B cell (primary cell): ENCODE measurements around the gene STX2.

Experiments used
- CTCF ChIP-seq: fragments of 200-600 bp; IDR thresholded peaks from one replicate; pipeline ENCODE4 v1.8.0; 2022; ENCODE audit warnings: antibody characterized with exemption, mild to moderate bottlenecking
- EZH2 ChIP-seq: IDR thresholded peaks from 2 replicates; pipeline ENCODE4 v1.6.1; 2012; ENCODE audit warnings: borderline replicate concordance, low read depth, mild to moderate bottlenecking, moderate library complexity, low read length; ENCODE audit not compliant: insufficient read depth, poor library complexity, severe bottlenecking

DNA sequence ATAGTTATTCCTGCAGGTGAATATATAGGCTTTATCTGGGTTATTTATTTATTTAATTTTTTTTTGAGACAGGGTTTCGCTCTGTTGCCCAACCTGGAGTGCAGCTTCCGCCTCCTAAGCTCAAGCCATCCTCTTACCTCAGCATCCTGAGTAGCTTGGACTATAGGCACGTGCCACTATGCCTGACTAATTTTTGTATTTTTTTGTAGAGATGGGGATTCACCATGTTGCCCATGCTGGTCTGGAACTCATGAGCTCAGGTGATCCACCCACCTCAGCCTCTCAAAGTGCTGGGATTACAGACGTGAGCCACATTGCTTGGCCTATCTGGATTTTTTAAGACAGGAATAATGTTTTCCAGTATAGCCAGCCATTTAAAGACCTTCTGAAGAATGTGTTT lies 34.8 kb upstream of the STX2 start:
- TF ChIP-seq CTCF (no peak), EZH2 (no peak)
